ENCODE data around the gene SPAM1. TPM values are rescaled to one million over a fixed set of nuclear protein-coding genes. Genes with fewer than 3 reads are reported as not detected.
"Not testable (repeated sequence)": the region's sequence is repeated elsewhere in the genome, so short reads cannot be mapped to it uniquely, and the experiment has no call there.

SPAM1 gene
- total RNA-seq, 3 donors from 2014 or later: not detected

GRCh38 chr7:123998921-123999320 is 73.9 kb downstream of the SPAM1 start:
- intact Hi-C loops (cut with DNase I, micrococcal nuclease): no loop called here
- no peak overlapping the region for H3K4me3 ChIP-seq
- no peaks in the 10 kb centered on the region for H3K4me1 ChIP-seq (ENCODE audit: low read depth)
- no peak for TF ChIP-seq CTCF (IDR thresholded peaks at IDR 0.05)
- DNase-seq (no peak), ATAC-seq (no peak)
- no peaks in the 10 kb centered on the region for H3K36me3 ChIP-seq (ENCODE audit: low read depth)
- H3K9me3 ChIP-seq: peaks cover 2% of the 10 kb centered on the region

- intact Hi-C loops (cut with DNase I, micrococcal nuclease): no loop called here
- TF ChIP-seq CTCF (IDR thresholded peaks at IDR 0.05): no peak
- Histone ChIP-seq H3K4me1 (ENCODE audit: low read depth) (no peaks in the 10 kb centered on the region), H3K9me3 (peaks cover 2% of the 10 kb centered on the region), H3K36me3 (ENCODE audit: low read depth) (no peaks in the 10 kb centered on the region), H3K4me3 (no peak overlapping the region)
- DNase-seq (no peak), ATAC-seq (no peak)
Measured at GRCh38 chr7:123999703-124000102, 74.7 kb downstream of the SPAM1 start.

- intact Hi-C loops (cut with DNase I, micrococcal nuclease); H3K9me3 ChIP-seq; DNase-seq; H3K4me1 ChIP-seq (ENCODE audit: low read depth); H3K36me3 ChIP-seq (ENCODE audit: low read depth); ATAC-seq; H3K4me3 ChIP-seq: not testable (repeated sequence)
Measured at GRCh38 chr7:124008296-124008695, 83.3 kb downstream of the SPAM1 start.

DNA sequence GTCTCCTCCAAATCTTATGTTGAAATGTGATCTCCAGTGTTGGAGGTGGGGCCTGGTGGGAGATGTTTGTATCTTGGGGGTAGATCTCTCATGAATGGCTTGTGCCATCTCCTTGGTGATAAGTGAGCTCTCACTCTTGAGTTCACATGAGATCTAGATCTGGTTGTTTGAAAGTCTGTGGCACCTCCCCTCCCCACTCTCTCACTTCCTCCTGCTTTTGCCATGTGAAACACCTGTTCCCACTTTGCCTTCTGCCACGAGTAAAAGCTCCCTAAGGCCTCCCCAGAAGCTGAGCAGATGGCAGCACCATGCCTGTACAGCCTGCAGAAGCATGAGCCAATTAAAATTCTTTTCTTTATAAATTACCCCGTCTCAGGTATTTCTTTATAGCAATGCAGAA is 84.3 kb downstream of the SPAM1 start:
- TF ChIP-seq CTCF (IDR thresholded peaks at IDR 0.05): no peak
- Histone ChIP-seq H3K36me3 (ENCODE audit: low read depth) (no peaks in the 10 kb centered on the region), H3K4me3 (no peak overlapping the region), H3K4me1 (ENCODE audit: low read depth) (no peaks in the 10 kb centered on the region), H3K9me3 (no peaks in the 10 kb centered on the region)
- no peak for ATAC-seq
- DNase-seq: no peak
- intact Hi-C loops (cut with DNase I, micrococcal nuclease): no loop called here

Other genes with a start within 250 kb of the SPAM1 start
- 100 to 1,000 TPM in 1 of 3 donors, 10 to 100 TPM in 2; 72.4 to 117 (median 90.1) TPM for gene WASL, start 176.2 kb upstream of the SPAM1 start, total RNA-seq
- gene HYAL4, start 80.1 kb upstream of the SPAM1 start, total RNA-seq: not detected
- under 1 TPM in 2 of 3 donors, not detected in 1; 0.14 to 0.32 TPM for gene TMEM229A, start 107.8 kb downstream of the SPAM1 start, total RNA-seq

All from mucosa of descending colon (tissue), 3 donors.